ENCODE data around the gene TMPRSS9. TPM values are rescaled to one million over a fixed set of nuclear protein-coding genes. Genes with fewer than 3 reads are reported as not detected.
"Not testable (repeated sequence)": the region's sequence is repeated elsewhere in the genome, so short reads cannot be mapped to it uniquely, and the experiment has no call there.

Gene TMPRSS9
- total RNA-seq, 1 donor from 2014 or later, result not detected

DNA sequence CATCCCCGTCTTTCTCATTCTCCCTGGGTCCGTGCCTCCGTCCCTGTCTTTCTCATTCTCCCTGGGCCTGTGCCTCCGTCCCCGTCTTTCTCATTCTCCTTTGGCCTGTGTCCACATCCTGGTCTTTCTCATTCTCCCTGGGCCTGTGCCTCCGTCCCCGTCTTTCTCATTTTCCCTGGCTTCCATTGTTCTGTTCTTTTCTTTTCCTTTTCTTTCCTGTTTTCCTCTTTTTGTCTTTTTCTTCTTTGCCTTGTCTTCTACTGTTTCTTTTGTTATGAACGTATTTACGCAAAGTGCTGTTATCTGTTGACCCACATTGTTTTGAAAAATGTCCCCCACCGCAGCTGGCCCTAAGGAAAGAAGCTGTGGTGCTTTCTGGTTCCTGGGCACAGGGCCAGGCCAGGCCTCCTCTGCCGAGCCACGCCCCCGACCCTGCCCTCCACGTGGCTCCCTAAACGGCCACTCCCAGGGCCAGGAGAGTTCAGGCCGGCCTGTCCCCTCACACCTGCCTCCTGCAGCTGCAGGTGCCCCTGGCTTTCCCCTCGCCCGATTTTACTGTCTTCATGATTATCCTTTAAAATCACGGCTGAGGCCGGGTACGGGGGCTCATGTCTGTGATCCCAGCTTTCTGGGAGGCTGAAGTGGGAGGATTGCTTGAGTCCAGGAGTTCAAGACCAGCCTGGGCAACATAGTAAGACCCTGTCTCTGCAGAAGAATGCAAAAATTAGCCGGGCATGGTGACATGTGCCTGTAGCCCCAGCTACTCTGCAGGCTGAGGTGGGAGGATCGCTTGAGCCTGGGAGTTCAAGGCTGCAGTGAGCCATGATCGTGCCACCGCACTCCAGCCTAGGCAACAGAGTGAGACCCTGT lies 14.0 kb upstream of the TMPRSS9 start:
- no peak for DNase-seq (ENCODE audit: low read depth)
- Histone ChIP-seq H3K36me3 (ENCODE audit: control insufficient read depth, insufficient read depth, low read length) (no peaks in the 10 kb centered on the region), H3K4me3 (ENCODE audit: low read depth, low read length) (no peak overlapping the region), H3K27me3 (ENCODE audit: control insufficient read depth, insufficient read depth, low read length) (no peaks in the 10 kb centered on the region)
- TF ChIP-seq, protein P1, sequence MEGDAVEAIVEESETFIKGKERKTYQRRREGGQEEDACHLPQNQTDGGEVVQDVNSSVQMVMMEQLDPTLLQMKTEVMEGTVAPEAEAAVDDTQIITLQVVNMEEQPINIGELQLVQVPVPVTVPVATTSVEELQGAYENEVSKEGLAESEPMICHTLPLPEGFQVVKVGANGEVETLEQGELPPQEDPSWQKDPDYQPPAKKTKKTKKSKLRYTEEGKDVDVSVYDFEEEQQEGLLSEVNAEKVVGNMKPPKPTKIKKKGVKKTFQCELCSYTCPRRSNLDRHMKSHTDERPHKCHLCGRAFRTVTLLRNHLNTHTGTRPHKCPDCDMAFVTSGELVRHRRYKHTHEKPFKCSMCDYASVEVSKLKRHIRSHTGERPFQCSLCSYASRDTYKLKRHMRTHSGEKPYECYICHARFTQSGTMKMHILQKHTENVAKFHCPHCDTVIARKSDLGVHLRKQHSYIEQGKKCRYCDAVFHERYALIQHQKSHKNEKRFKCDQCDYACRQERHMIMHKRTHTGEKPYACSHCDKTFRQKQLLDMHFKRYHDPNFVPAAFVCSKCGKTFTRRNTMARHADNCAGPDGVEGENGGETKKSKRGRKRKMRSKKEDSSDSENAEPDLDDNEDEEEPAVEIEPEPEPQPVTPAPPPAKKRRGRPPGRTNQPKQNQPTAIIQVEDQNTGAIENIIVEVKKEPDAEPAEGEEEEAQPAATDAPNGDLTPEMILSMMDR (IDR thresholded peaks at IDR 0.05; ENCODE audit: insufficient read depth, low read length, poor library complexity, severe bottlenecking), result no peak

DNA sequence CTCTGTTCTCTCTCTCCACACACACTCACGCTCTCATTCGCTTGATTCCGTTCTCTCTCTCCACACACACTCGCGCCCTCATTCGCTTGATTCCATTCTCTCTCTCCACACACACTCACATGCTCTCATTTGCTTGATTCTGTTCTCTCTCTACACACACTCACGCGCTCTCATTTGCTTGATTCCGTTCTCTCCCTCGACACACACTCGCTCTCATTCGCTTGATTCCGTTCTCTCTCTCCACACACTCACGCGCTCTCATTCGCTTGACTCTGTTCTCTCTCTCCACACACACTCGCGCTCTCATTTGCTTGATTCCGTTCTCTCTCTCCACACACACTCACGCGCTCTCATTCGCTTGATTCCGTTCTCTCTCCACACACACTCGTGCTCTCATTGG lies 10.2 kb upstream of the TMPRSS9 start:
- not testable (repeated sequence) for H3K36me3 ChIP-seq (ENCODE audit: control insufficient read depth, insufficient read depth, low read length); H3K4me3 ChIP-seq (ENCODE audit: low read depth, low read length); H3K27me3 ChIP-seq (ENCODE audit: control insufficient read depth, insufficient read depth, low read length)

DNA sequence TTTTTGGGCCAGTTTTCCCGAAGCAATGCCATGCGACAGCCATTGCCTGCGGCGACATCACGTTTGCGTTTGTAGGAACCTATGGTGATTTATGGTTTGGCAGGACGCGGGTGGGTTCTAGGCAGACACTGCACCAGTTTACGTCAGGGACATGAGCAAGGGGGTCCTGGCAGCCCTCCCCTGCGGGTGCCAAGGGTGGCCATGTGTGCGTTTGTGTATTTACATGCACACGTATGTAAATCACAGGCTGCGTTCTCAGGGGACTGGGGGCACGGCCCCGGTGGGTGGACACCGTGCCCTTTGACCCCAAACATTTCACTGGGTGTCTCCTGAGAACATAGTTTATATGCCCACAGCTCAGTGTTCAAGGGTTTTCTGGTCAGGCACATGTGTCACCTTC lies 9.4 kb upstream of the TMPRSS9 start:
- H3K4me3 ChIP-seq (ENCODE audit: low read depth, low read length), result no peak overlapping the region
- DNase-seq (ENCODE audit: low read depth), result no peak
- TF ChIP-seq, protein P1 (IDR thresholded peaks at IDR 0.05; ENCODE audit: insufficient read depth, low read length, poor library complexity, severe bottlenecking), result no peak
- H3K27me3 ChIP-seq (ENCODE audit: control insufficient read depth, insufficient read depth, low read length), result no peaks in the 10 kb centered on the region
- H3K36me3 ChIP-seq (ENCODE audit: control insufficient read depth, insufficient read depth, low read length), result no peaks in the 10 kb centered on the region

More for the DNA sequence above, 10.2 kb upstream of the TMPRSS9 start:
- DNase-seq (ENCODE audit: low read depth), result not testable (repeated sequence)

DNA sequence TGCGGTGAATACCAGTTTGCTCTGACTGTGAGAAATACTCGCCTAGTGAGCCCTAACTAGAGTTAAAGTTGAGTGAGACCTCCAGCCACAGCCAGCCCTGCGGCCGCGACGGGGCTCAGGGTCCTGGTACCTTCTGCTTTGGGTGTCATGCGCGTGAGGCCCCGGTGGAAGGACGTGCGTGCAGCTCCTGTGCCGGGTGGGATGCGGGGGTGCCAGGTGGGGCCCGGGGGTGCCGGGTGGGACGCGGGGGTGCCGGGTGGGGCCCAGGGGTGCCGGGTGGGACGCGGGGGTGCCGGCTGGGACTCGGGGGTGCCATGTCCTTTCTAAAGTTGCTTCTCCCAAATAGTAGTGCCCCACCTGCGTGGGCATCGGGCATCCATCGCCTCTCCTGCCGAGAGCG lies 8.5 kb upstream of the TMPRSS9 start:
- Histone ChIP-seq H3K36me3 (ENCODE audit: control insufficient read depth, insufficient read depth, low read length) (no peaks in the 10 kb centered on the region), H3K27me3 (ENCODE audit: control insufficient read depth, insufficient read depth, low read length) (no peaks in the 10 kb centered on the region), H3K4me3 (ENCODE audit: low read depth, low read length) (no peak overlapping the region)
- no peak for DNase-seq (ENCODE audit: low read depth)
- TF ChIP-seq, protein P1 (IDR thresholded peaks at IDR 0.05; ENCODE audit: insufficient read depth, low read length, poor library complexity, severe bottlenecking), result no peak

DNA sequence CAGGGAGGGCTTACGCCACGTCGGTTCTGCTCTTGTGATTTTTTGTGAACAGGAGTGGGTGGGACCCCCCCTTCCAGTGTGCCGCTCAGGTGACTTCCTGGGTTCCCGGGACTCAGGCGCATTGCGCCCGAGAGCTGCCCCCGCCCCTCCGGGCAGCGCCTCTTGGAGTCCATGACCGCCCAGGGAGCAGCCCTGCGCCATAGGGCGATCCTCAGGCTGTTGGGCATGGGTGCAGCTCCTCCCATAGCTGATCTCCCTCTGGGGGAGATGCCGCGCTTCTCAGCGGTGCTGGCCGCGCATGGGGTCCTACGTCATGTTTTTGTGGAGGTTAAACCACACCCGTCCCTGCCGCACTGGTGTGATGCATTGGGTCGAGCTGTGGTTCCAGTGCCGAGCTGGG lies 7.9 kb upstream of the TMPRSS9 start:
- TF ChIP-seq, protein P1 (IDR thresholded peaks at IDR 0.05; ENCODE audit: insufficient read depth, low read length, poor library complexity, severe bottlenecking), result no peak
- Histone ChIP-seq H3K36me3 (ENCODE audit: control insufficient read depth, insufficient read depth, low read length) (no peaks in the 10 kb centered on the region), H3K27me3 (ENCODE audit: control insufficient read depth, insufficient read depth, low read length) (no peaks in the 10 kb centered on the region), H3K4me3 (ENCODE audit: low read depth, low read length) (no peak overlapping the region)
- no peak for DNase-seq (ENCODE audit: low read depth)

DNA sequence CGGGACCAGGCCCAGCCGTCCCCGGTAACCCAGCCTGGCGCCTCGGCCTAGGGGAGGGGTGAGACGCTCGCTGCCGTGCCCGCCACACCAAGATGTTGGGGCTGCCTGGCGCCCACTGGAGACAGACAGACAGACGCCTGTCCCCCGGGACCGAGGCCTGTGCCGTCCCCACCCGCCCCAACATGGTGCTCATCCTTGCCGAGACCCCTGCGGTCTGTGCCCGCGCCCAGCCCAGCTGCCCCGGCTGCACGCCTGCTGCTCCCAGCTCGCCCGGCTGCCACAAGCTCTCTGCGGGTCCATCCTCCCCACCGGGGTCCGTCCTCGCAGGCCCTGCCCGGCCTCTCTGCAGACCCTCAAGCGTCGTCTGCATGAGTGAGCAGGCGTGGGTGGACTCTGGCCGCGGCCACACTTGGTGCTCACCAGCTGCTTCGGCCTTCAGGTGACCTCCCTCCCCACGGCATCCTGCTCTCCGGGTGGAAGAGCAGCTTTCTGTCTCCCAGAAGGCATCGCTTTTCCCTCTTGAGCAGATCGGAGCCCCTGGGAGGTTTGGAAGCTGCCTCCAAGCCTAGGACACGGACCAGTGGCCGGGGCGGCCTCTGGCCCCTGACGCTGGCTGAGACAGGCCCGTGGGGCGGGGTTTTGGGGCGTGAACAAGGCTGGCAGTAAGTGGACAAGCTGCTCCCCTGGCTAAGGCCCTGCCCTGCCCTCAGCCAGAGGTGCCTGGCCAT lies 6.7 kb upstream of the TMPRSS9 start:
- DNase-seq (ENCODE audit: low read depth), result no peak
- no peaks in the 10 kb centered on the region for H3K36me3 ChIP-seq (ENCODE audit: control insufficient read depth, insufficient read depth, low read length)
- TF ChIP-seq, protein P1 (IDR thresholded peaks at IDR 0.05; ENCODE audit: insufficient read depth, low read length, poor library complexity, severe bottlenecking), result no peak
- H3K27me3 ChIP-seq (ENCODE audit: control insufficient read depth, insufficient read depth, low read length), result peaks cover 3% of the 10 kb centered on the region
- H3K4me3 ChIP-seq (ENCODE audit: low read depth, low read length), result no peak overlapping the region
